Measurements from ENCODE around the gene CELA3B.

DNA sequence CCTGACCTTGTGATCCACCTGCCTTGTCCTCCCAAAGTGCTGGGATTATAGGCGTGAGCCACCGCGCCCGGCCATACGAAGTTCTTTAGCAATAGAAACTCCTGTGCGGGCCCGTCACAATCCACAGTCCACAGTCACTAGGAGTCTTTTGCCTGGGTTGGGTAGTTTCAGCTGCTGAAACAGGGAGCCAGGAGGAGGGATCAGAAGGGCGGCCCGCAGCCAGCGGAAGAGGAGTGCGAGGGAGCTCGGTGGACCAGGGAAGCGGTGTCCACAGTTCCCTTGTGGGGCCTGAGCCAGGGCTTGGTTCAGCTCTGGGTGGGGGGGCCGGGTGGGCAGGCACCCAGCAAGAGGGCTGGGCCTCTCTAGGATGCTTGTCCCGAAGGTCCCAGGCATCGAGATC is 21.8 kb upstream of the CELA3B start:
- TF ChIP-seq ZNF121 (CRISPR knock-in tag; IDR thresholded peaks at IDR 0.05) (no peak), SP1 (CRISPR knock-in tag; conservative IDR thresholded peaks at IDR 0.05) (no peak), ATF1 (CRISPR knock-in tag; IDR thresholded peaks at IDR 0.05) (no peak), GABPB1 (CRISPR knock-in tag; IDR thresholded peaks at IDR 0.05) (no peak), TEAD4 (CRISPR knock-in tag; IDR thresholded peaks at IDR 0.05) (no peak), CBFB (CRISPR knock-in tag; IDR thresholded peaks at IDR 0.05; ENCODE audit: low read depth) (no peak), SMAD4 (CRISPR knock-in tag; IDR thresholded peaks at IDR 0.05) (no peak)
- TF ChIP-seq, protein P1, sequence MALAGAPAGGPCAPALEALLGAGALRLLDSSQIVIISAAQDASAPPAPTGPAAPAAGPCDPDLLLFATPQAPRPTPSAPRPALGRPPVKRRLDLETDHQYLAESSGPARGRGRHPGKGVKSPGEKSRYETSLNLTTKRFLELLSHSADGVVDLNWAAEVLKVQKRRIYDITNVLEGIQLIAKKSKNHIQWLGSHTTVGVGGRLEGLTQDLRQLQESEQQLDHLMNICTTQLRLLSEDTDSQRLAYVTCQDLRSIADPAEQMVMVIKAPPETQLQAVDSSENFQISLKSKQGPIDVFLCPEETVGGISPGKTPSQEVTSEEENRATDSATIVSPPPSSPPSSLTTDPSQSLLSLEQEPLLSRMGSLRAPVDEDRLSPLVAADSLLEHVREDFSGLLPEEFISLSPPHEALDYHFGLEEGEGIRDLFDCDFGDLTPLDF (CRISPR knock-in tag; IDR thresholded peaks at IDR 0.05) = no peak
- TF ChIP-seq, protein P2, sequence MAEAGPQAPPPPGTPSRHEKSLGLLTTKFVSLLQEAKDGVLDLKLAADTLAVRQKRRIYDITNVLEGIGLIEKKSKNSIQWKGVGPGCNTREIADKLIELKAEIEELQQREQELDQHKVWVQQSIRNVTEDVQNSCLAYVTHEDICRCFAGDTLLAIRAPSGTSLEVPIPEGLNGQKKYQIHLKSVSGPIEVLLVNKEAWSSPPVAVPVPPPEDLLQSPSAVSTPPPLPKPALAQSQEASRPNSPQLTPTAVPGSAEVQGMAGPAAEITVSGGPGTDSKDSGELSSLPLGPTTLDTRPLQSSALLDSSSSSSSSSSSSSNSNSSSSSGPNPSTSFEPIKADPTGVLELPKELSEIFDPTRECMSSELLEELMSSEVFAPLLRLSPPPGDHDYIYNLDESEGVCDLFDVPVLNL (CRISPR knock-in tag; IDR thresholded peaks at IDR 0.05; ENCODE audit: borderline replicate concordance, low read depth) = no peak
- TF ChIP-seq, protein P3, sequence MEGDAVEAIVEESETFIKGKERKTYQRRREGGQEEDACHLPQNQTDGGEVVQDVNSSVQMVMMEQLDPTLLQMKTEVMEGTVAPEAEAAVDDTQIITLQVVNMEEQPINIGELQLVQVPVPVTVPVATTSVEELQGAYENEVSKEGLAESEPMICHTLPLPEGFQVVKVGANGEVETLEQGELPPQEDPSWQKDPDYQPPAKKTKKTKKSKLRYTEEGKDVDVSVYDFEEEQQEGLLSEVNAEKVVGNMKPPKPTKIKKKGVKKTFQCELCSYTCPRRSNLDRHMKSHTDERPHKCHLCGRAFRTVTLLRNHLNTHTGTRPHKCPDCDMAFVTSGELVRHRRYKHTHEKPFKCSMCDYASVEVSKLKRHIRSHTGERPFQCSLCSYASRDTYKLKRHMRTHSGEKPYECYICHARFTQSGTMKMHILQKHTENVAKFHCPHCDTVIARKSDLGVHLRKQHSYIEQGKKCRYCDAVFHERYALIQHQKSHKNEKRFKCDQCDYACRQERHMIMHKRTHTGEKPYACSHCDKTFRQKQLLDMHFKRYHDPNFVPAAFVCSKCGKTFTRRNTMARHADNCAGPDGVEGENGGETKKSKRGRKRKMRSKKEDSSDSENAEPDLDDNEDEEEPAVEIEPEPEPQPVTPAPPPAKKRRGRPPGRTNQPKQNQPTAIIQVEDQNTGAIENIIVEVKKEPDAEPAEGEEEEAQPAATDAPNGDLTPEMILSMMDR (IDR thresholded peaks at IDR 0.05) = no peak
- TF ChIP-seq, protein P4, sequence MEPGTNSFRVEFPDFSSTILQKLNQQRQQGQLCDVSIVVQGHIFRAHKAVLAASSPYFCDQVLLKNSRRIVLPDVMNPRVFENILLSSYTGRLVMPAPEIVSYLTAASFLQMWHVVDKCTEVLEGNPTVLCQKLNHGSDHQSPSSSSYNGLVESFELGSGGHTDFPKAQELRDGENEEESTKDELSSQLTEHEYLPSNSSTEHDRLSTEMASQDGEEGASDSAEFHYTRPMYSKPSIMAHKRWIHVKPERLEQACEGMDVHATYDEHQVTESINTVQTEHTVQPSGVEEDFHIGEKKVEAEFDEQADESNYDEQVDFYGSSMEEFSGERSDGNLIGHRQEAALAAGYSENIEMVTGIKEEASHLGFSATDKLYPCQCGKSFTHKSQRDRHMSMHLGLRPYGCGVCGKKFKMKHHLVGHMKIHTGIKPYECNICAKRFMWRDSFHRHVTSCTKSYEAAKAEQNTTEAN (CRISPR knock-in tag; IDR thresholded peaks at IDR 0.05) = no peak
- TF ChIP-seq, protein P5, sequence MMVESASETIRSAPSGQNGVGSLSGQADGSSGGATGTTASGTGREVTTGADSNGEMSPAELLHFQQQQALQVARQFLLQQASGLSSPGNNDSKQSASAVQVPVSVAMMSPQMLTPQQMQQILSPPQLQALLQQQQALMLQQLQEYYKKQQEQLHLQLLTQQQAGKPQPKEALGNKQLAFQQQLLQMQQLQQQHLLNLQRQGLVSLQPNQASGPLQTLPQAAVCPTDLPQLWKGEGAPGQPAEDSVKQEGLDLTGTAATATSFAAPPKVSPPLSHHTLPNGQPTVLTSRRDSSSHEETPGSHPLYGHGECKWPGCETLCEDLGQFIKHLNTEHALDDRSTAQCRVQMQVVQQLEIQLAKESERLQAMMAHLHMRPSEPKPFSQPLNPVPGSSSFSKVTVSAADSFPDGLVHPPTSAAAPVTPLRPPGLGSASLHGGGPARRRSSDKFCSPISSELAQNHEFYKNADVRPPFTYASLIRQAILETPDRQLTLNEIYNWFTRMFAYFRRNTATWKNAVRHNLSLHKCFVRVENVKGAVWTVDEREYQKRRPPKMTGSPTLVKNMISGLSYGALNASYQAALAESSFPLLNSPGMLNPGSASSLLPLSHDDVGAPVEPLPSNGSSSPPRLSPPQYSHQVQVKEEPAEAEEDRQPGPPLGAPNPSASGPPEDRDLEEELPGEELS (CRISPR knock-in tag; IDR thresholded peaks at IDR 0.05) = no peak
- TF ChIP-seq, protein P6, sequence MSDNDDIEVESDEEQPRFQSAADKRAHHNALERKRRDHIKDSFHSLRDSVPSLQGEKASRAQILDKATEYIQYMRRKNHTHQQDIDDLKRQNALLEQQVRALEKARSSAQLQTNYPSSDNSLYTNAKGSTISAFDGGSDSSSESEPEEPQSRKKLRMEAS (CRISPR knock-in tag; IDR thresholded peaks at IDR 0.05) = no peak
- TF ChIP-seq, protein P7, sequence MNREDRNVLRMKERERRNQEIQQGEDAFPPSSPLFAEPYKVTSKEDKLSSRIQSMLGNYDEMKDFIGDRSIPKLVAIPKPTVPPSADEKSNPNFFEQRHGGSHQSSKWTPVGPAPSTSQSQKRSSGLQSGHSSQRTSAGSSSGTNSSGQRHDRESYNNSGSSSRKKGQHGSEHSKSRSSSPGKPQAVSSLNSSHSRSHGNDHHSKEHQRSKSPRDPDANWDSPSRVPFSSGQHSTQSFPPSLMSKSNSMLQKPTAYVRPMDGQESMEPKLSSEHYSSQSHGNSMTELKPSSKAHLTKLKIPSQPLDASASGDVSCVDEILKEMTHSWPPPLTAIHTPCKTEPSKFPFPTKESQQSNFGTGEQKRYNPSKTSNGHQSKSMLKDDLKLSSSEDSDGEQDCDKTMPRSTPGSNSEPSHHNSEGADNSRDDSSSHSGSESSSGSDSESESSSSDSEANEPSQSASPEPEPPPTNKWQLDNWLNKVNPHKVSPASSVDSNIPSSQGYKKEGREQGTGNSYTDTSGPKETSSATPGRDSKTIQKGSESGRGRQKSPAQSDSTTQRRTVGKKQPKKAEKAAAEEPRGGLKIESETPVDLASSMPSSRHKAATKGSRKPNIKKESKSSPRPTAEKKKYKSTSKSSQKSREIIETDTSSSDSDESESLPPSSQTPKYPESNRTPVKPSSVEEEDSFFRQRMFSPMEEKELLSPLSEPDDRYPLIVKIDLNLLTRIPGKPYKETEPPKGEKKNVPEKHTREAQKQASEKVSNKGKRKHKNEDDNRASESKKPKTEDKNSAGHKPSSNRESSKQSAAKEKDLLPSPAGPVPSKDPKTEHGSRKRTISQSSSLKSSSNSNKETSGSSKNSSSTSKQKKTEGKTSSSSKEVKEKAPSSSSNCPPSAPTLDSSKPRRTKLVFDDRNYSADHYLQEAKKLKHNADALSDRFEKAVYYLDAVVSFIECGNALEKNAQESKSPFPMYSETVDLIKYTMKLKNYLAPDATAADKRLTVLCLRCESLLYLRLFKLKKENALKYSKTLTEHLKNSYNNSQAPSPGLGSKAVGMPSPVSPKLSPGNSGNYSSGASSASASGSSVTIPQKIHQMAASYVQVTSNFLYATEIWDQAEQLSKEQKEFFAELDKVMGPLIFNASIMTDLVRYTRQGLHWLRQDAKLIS (CRISPR knock-in tag; IDR thresholded peaks at IDR 0.05; ENCODE audit: borderline replicate concordance) = no peak

Data from WTC11 (cell line).